H9 (cell line): Measurements from ENCODE around the gene SLC25A17. TPM values are rescaled to one million over a fixed set of nuclear protein-coding genes. Genes with fewer than 3 reads are reported as not detected.
A peak's percentile ranks its signal among the peaks of the same experiment; 100 is the strongest.
"Not testable (repeated sequence)": the region's sequence is repeated elsewhere in the genome, so short reads cannot be mapped to it uniquely, and the experiment has no call there.

Source experiments
- DNase-seq: peaks from one replicate; pipeline ENCODE4 v3.0.0-alpha.2; 2017
- H2AFZ ChIP-seq: one replicate; pipeline ENCODE4 v1.6.1; 2013; ENCODE audit warnings: mild to moderate bottlenecking, low read length, control low read depth, moderate library complexity
- H2AK5ac ChIP-seq: 2 replicates; pipeline ENCODE4 v1.6.1; 2013; ENCODE audit warnings: low read length, control low read depth, mixed read lengths; ENCODE audit not compliant: insufficient read length
- H2BK120ac ChIP-seq: one replicate; pipeline ENCODE4 v1.6.1; 2013; ENCODE audit warnings: low read depth, mild to moderate bottlenecking, low read length, control low read depth, inconsistent platforms; ENCODE audit not compliant: poor library complexity, severe bottlenecking
- H2BK12ac ChIP-seq: 2 replicates; pipeline ENCODE4 v1.6.1; 2013; ENCODE audit warnings: low read length, control low read depth, mixed read lengths, low read depth; ENCODE audit not compliant: insufficient read length
- H2BK15ac ChIP-seq: 2 replicates; pipeline ENCODE4 v1.6.1; 2013; ENCODE audit warnings: low read depth, low read length, control low read depth
- H2BK20ac ChIP-seq: one replicate; pipeline ENCODE4 v1.6.1; 2013; ENCODE audit warnings: low read depth, mild to moderate bottlenecking, low read length, control low read depth, inconsistent platforms; ENCODE audit not compliant: poor library complexity, severe bottlenecking
- H2BK5ac ChIP-seq: 2 replicates; pipeline ENCODE4 v1.6.1; 2013; ENCODE audit warnings: low read length, control low read depth, mixed read lengths; ENCODE audit not compliant: insufficient read length
- H3K14ac ChIP-seq: 2 replicates; pipeline ENCODE4 v1.6.1; 2013; ENCODE audit warnings: low read length, control low read depth; ENCODE audit not compliant: insufficient read depth
- H3K18ac ChIP-seq: 2 replicates; pipeline ENCODE4 v1.6.1; 2013; ENCODE audit warnings: low read depth, mild to moderate bottlenecking, mixed read lengths, low read length, control low read depth; ENCODE audit not compliant: insufficient read length
- H3K23ac ChIP-seq: 2 replicates; pipeline ENCODE4 v1.6.1; 2013; ENCODE audit warnings: low read length, control low read depth, mixed read lengths, low read depth; ENCODE audit not compliant: insufficient read length
- H3K23me2 ChIP-seq: 2 replicates; pipeline ENCODE4 v1.6.1; 2013; ENCODE audit warnings: low read depth, mild to moderate bottlenecking, mixed read lengths, low read length, control low read depth; ENCODE audit not compliant: insufficient read length, poor library complexity, severe bottlenecking
- H3K27ac ChIP-seq: 2 replicates; pipeline ENCODE4 v1.5.1; 2013; ENCODE audit warnings: low read length, control low read depth, mixed read lengths, low read depth; ENCODE audit not compliant: insufficient read length
- H3K27me3 ChIP-seq: 2 replicates; pipeline ENCODE4 v1.6.1; 2013; ENCODE audit warnings: low read length, control low read depth, inconsistent platforms; ENCODE audit not compliant: insufficient read depth
- H3K4ac ChIP-seq: 2 replicates; pipeline ENCODE4 v1.6.1; 2013; ENCODE audit warnings: low read depth, mild to moderate bottlenecking, control low read depth, inconsistent platforms, low read length, moderate library complexity
- H3K4me1 ChIP-seq: 2 replicates; pipeline ENCODE4 v1.6.1; 2013; ENCODE audit warnings: low read length, control low read depth, inconsistent platforms; ENCODE audit not compliant: insufficient read depth
- H3K4me2 ChIP-seq: 2 replicates; pipeline ENCODE4 v1.6.1; 2013; ENCODE audit warnings: low read length, control low read depth, mixed read lengths; ENCODE audit not compliant: insufficient read length, insufficient read depth
- H3K56ac ChIP-seq: 2 replicates; pipeline ENCODE4 v1.6.1; 2013; ENCODE audit warnings: low read depth, mild to moderate bottlenecking, mixed read lengths, low read length, control low read depth; ENCODE audit not compliant: insufficient read length
- H3K79me1 ChIP-seq: 2 replicates; pipeline ENCODE4 v1.6.1; 2013; ENCODE audit warnings: low read depth, mild to moderate bottlenecking, moderate library complexity, low read length, control low read depth, inconsistent platforms; ENCODE audit not compliant: insufficient read depth, poor library complexity, severe bottlenecking
- H3K79me2 ChIP-seq: 2 replicates; pipeline ENCODE4 v1.6.1; 2013; ENCODE audit warnings: low read length, control low read depth, inconsistent platforms; ENCODE audit not compliant: insufficient read depth
- H3K9ac ChIP-seq: 2 replicates; pipeline ENCODE4 v1.6.1; 2013; ENCODE audit warnings: low read length, control low read depth, mixed read lengths; ENCODE audit not compliant: insufficient read length; ENCODE audit errors: extremely low read depth
- H3K9me3 ChIP-seq: one replicate; pipeline ENCODE4 v1.6.1; 2013; ENCODE audit warnings: low read depth, low read length, inconsistent platforms; ENCODE audit not compliant: control insufficient read depth
- H3T11ph ChIP-seq: one replicate; pipeline ENCODE4 v1.6.1; 2013; ENCODE audit warnings: mild to moderate bottlenecking, low read length, control low read depth, inconsistent platforms
- H4K20me1 ChIP-seq: one replicate; pipeline ENCODE4 v1.6.1; 2013; ENCODE audit not compliant: control insufficient read depth, insufficient read length, insufficient read depth
- H4K5ac ChIP-seq: 2 replicates; pipeline ENCODE4 v1.6.1; 2013; ENCODE audit warnings: low read depth, mild to moderate bottlenecking, mixed read lengths, low read length, control low read depth; ENCODE audit not compliant: insufficient read length
- H4K8ac ChIP-seq: replicated peaks from 2 replicates; pipeline ENCODE4 v1.6.1; 2013; ENCODE audit warnings: low read length, control low read depth, mixed read lengths, low read depth; ENCODE audit not compliant: insufficient read length
- H4K91ac ChIP-seq: 2 replicates; pipeline ENCODE4 v1.6.1; 2013; ENCODE audit warnings: low read depth, mild to moderate bottlenecking, moderate library complexity, mixed read lengths, low read length, control low read depth; ENCODE audit not compliant: insufficient read length
- H3K27ac Mint-ChIP-seq, 3 experiments: 2 replicates in 2 of 3; 3 replicates in 1 of 3; pipeline ENCODE4 v1.8.0; 2020 to 2021; ENCODE audit warnings: mixed read lengths in 3 of 3, mild to moderate bottlenecking in 1 of 3, moderate library complexity in 1 of 3
- H3K27me3 Mint-ChIP-seq: 2 replicates; pipeline ENCODE4 v1.8.0; 2021; ENCODE audit warnings: low read depth, mild to moderate bottlenecking, moderate library complexity, mixed read lengths
- H3K36me3 Mint-ChIP-seq, 3 experiments: 2 replicates in 2 of 3; 3 replicates in 1 of 3; pipeline ENCODE4 v1.8.0; 2020 to 2021; ENCODE audit warnings: low read depth in 3 of 3, mixed read lengths in 3 of 3; ENCODE audit not compliant: insufficient read depth in 1 of 3
- H3K4me1 Mint-ChIP-seq, 2 experiments: 2 replicates each; pipeline ENCODE4 v1.8.0; 2020; ENCODE audit warnings: mixed read lengths in 2 of 2
- H3K4me3 Mint-ChIP-seq, 2 experiments: 2 replicates in 1 of 2; 3 replicates in 1 of 2; pipeline ENCODE4 v1.8.0; 2020 to 2021; ENCODE audit warnings: mild to moderate bottlenecking in 2 of 2, mixed read lengths in 2 of 2, moderate library complexity in 1 of 2
- H3K9me3 Mint-ChIP-seq, 2 experiments: 2 replicates in 1 of 2; 3 replicates in 1 of 2; pipeline ENCODE4 v1.8.0; 2020; ENCODE audit warnings: mild to moderate bottlenecking in 2 of 2, mixed read lengths in 2 of 2, moderate library complexity in 1 of 2
- WGBS: extraction: QIAGEN DNeasy Blood & Tissue Kit; methylation state at CpG from one replicate; pipeline ENCODE4 v1.1.7; 2013; ENCODE audit warnings: missing lambda C conversion rate, low lambda C conversion rate, mixed read lengths; ENCODE audit not compliant: insufficient read length; ENCODE audit errors: extremely low coverage; 5-methylcytosine and 5-hydroxymethylcytosine counted together
- total RNA-seq: library from RNA; stranded (reverse); gene quantifications from 2 replicates; pipeline ENCODE4 v1.2.1, GENCODE V29; 2021
- TF ChIP-seq, protein P1 (sequence below): fragments of 200-600 bp; sonication (generic); conservative IDR thresholded peaks from 3 replicates; pipeline ENCODE4 v1.8.0; 2021; ENCODE audit warnings: antibody characterized with exemption, mild to moderate bottlenecking

Gene SLC25A17
- total RNA-seq, 1 experiment from 2014 or later: 26.5 TPM

- peak overlapping the region; percentile 32 to 90 (median 50); a peak in 6 of 7 replicates for H3K27ac Mint-ChIP-seq
- H3K4me2 ChIP-seq: no peak overlapping the region
- no peak for DNase-seq
Observed at GRCh38 chr22:40853333-40853732, 34.2 kb upstream of the SLC25A17 start.

GRCh38 chr22:40845816-40846215, 26.7 kb upstream of the SLC25A17 start:
- H2BK12ac ChIP-seq, H3K23me2 ChIP-seq, H4K8ac ChIP-seq, H2AK5ac ChIP-seq, H3K23ac ChIP-seq, H2AFZ ChIP-seq, H3K4ac ChIP-seq, DNase-seq, H3K4me1 ChIP-seq, H2BK120ac ChIP-seq, H3T11ph ChIP-seq, H3K56ac ChIP-seq, H3K27me3 ChIP-seq, H3K4me3 Mint-ChIP-seq, H3K27ac Mint-ChIP-seq, H3K9me3 Mint-ChIP-seq, H4K5ac ChIP-seq, H2BK15ac ChIP-seq, H3K79me1 ChIP-seq, H3K4me2 ChIP-seq, H3K18ac ChIP-seq, H3K14ac ChIP-seq, H2BK20ac ChIP-seq, H3K27me3 Mint-ChIP-seq, H4K20me1 ChIP-seq, H4K91ac ChIP-seq, H3K27ac ChIP-seq, H3K79me2 ChIP-seq, H3K9me3 ChIP-seq, H2BK5ac ChIP-seq, H3K4me1 Mint-ChIP-seq, H3K9ac ChIP-seq: not testable (repeated sequence)
- no CpG with 5 or more reads among the region's 11 CpGs for WGBS
- H3K36me3 Mint-ChIP-seq: peaks cover 14 to 87% (median 70%) of the 10 kb centered on the region in 3 experiments; a peak in 6 of 7 replicates

More at GRCh38 chr22:40853333-40853732, 34.2 kb upstream of the SLC25A17 start:
- Histone ChIP-seq H3K18ac (no peak overlapping the region), H2BK5ac (no peak overlapping the region), H4K91ac (no peak overlapping the region), H2BK120ac (no peak overlapping the region), H3K27me3 (no peaks in the 10 kb centered on the region), H3K14ac (no peak overlapping the region), H4K5ac (no peak overlapping the region), H2AK5ac (no peak overlapping the region), H2BK15ac (no peak overlapping the region), H3K9ac (peak overlapping the region; percentile 71), H3K79me2 (peaks cover 51% of the 10 kb centered on the region; the same call in 1 of the 2 replicates), H4K8ac (no peak overlapping the region), H3K79me1 (peaks cover 6% of the 10 kb centered on the region), H3K27ac (no peak overlapping the region), H3T11ph (no peak overlapping the region), H3K4ac (no peak overlapping the region), H3K9me3 (no peaks in the 10 kb centered on the region), H2BK12ac (no peak overlapping the region), H4K20me1 (no peaks in the 10 kb centered on the region), H3K4me1 (peaks cover 2% of the 10 kb centered on the region; the same call in 1 of the 2 replicates), H2AFZ (no peak overlapping the region), H3K56ac (no peak overlapping the region), H3K23me2 (peaks cover 5% of the 10 kb centered on the region), H2BK20ac (no peak overlapping the region), H3K23ac (no peak overlapping the region)
- TF ChIP-seq, protein P1, sequence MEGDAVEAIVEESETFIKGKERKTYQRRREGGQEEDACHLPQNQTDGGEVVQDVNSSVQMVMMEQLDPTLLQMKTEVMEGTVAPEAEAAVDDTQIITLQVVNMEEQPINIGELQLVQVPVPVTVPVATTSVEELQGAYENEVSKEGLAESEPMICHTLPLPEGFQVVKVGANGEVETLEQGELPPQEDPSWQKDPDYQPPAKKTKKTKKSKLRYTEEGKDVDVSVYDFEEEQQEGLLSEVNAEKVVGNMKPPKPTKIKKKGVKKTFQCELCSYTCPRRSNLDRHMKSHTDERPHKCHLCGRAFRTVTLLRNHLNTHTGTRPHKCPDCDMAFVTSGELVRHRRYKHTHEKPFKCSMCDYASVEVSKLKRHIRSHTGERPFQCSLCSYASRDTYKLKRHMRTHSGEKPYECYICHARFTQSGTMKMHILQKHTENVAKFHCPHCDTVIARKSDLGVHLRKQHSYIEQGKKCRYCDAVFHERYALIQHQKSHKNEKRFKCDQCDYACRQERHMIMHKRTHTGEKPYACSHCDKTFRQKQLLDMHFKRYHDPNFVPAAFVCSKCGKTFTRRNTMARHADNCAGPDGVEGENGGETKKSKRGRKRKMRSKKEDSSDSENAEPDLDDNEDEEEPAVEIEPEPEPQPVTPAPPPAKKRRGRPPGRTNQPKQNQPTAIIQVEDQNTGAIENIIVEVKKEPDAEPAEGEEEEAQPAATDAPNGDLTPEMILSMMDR: no peak
- no CpG with 5 or more reads among the region's 1 CpG for WGBS
- Mint-ChIP-seq H3K27me3 (no peaks in the 10 kb centered on the region), H3K4me3 (peak overlapping the region; percentile 4 to 17; a peak in 3 of 5 replicates), H3K4me1 (peaks cover 30% of the 10 kb centered on the region in 2 experiments), H3K9me3 (no peaks in the 10 kb centered on the region), H3K36me3 (peaks cover 5 to 37% (median 25%) of the 10 kb centered on the region in 3 experiments)
